Stimulated activated CD8-positive, alpha-beta memory T cell treated with anti-CD3 and anti-CD28 coated beads, Interleukin-2, amount 100 ng/mL, for 1 hour (primary cell): Measurements from ENCODE around the gene RPL19.
A peak's percentile ranks its signal among the peaks of the same experiment; 100 is the strongest.
"Not testable (repeated sequence)": the region's sequence is repeated elsewhere in the genome, so short reads cannot be mapped to it uniquely, and the experiment has no call there.

Experiments
- DNase-seq, 2 donors: peaks; one replicate each; pipeline ENCODE4 v3.0.0-alpha.2; 2020; ENCODE audit warnings: low read depth in 2 of 2

Gene RPL19

DNA sequence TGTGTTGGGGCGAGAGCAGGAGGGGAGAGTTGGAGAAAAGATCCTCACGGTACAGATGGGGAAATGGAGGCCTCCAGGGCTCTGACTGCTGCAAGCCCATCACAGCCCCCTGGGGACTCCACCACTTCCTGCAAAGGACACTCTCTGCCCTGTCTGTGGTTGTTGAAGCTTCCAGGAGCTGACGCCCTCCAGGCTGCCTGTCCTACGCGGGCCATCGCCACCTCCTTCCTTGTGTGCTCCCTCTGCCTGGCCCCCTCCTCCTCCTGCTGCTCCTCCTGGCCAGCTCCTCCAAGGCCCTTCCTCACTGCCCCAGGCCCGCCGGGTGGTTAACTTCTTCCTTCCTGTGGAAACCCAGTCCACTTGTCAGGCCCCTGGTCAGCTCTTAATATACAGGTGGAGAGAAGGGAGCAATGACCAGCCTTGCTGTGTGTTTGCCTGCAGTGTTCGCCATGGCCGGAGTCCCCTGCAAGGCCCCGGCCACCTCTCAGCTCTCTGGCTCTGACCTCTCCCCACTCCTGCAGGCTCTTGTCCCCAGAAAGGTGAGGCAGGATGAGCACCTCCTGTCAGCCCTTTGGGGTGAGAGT, 44.0 kb downstream of the RPL19 start:
- no peak for DNase-seq

DNA sequence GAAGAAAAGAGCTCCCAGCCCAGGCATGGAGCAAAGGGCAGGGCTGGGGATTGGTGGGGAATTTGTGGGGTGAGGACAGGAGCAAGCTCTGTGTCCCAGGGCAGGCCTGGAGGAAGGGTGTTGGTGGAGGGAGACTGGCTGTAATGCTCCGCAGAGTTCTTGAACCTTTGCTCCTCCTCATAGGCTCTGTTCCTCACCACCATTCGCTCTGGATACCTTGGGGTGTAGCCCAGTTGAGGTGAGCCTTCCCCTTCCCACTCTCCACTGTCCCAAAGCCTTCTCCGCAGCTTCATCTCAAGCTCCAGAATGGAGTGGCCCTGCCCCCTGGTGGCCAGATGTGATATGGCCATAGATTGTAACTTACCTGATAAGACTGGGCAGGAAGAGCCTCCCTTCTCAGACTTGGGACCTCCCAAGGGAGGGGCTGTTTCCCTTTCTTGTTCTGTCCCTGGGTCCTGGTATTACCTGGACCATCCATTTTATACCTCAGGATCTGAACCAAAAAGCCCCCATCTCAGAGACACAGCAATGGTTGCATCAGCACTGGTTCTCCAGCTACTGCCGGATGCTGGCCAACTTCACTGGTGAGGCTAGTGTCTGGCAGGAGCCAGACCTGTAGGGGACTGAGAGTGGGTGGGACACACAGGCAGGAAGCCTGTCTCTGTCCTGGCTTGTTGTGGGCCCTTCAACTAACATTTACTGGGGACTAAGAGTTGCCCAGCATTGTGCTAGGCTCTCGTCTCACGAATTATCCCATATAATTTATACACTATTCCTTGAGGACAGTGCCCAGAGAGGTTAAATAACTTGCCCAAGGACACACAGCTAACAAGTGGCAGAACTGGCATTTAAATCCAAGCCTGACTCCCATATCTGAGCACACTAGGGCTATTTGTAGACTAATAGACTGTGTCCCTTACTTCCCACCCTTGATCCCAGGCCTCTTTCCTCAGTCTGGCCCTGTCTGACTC, 44.8 kb downstream of the RPL19 start:
- DNase-seq, result peak; percentile 75 to 80

DNA sequence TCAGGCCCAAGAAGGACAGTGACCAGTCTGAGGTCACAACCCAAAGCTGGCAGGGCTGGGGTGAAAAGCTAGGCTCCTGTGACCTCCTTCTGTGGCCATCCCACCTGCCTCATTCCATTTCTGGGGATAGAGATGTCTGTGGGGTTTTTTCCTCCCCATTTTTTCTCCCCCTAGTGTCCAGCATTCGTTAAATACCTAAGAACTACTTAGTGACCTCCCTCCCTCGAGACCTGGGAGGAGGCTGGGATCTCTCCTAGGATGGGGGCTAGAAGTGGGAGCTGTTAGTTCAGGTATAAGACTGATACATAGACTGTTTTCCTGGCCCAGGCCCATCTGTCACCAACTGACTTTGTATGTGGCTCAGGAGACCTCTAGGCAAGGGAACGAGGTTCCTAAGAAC, 46.2 kb downstream of the RPL19 start:
- DNase-seq, result no peak

DNA sequence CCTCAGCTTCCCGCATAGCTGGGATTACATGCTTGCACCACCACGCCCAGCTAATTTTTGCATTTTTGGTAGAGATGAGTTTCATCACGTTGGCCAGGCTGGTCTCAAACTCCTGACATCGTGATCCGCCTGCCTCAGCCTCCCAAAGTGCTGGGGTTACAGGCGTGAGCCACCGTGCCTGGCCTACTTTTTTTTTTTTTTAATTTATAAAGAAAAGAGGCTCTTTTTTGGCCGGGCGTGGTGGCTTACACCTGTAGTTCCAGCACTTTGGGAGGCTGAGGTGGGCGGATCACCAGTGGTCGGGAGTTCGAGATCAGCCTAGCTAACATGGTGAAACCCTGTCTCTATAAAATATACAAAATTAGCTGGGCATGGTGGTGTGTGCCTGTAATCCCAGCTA, 50.0 kb downstream of the RPL19 start:
- DNase-seq, result not testable (repeated sequence)

DNA sequence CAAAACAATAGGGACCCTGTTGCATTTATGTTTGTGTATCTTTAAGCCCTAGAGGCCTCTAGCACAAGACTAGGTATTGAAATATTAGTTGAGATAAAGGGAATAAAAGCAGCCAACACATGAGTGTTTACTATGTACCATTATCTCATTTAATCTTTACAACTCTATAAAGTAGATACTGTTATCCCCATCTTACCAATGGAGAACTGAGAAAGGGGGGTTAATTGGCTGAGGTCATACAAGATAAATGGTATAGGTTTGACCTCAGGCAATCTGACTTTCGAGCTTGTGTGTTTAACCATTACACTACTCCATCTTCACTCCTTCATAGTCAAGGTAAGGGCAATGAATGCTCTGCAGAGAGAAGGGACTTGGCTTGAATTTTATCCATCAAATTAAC, 51.9 kb downstream of the RPL19 start:
- no peak for DNase-seq

DNA sequence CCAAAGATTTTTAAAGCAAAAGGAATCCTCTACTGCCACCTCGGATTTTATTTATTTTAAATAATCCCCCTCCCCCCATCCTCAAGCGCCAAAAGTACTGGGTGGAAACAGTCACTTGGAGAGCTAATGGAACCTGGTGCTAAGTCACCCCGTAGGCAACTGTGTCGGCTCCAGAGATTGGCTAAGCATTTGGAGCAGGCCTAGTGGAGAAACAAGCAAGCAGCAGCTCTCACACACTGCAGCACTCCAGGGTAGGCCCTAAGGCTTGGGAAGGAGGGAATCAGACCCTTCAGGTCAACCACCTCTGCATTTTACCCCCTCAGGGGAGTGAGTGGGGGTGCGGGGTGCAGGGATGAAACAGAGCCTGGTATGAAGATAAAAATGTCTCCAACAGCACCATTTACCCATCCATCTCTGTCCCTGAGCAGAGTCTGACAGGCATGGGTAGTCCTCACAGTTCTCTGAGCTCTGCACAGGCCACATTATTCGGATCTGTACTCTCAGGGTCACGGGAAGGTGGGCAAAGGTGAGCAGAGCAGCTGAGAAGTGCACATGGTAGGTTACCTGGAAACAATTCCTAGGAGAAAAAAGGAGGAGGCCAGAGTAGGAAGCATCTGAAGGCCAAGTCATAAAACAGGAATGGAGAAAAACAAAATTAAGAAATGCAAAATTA, 52.8 kb downstream of the RPL19 start:
- no peak for DNase-seq
